HG02610 (cell line): ENCODE measurements around the gene LTBR.
"Not testable (repeated sequence)": the region's sequence is repeated elsewhere in the genome, so short reads cannot be mapped to it uniquely, and the experiment has no call there.

Experiments used
- ATAC-seq: cut with Tn5 transposase; IDR thresholded peaks from one replicate; pipeline ENCODE4 v1.9.1; 2021; ENCODE audit warnings: mild to moderate bottlenecking, moderate library complexity; ENCODE audit not compliant: unreplicated experiment

LTBR gene

GRCh38 chr12:6383572-6384498 lies at the start of gene LTBR:
Gene LTBR (plus strand): TSS chr12:6384162. CDS start chr12:6384359, 197 bp downstream.
- ATAC-seq, result no peak

- no peak for ATAC-seq
Measured at GRCh38 chr12:6334359-6334758, 49.6 kb upstream of the LTBR start.

GRCh38 chr12:6334940-6335450 lies 49.0 kb upstream of the LTBR start:
- no peak for ATAC-seq

GRCh38 chr12:6335451-6336078 lies 48.4 kb upstream of the LTBR start:
- peak; percentile 58 for ATAC-seq

- ATAC-seq, result no peak
Measured at GRCh38 chr12:6336079-6336888, 47.7 kb upstream of the LTBR start.

- ATAC-seq, result no peak
Measured at GRCh38 chr12:6336889-6337853, 46.8 kb upstream of the LTBR start.

- ATAC-seq, result no peak
Measured at GRCh38 chr12:6337958-6338433, 46.0 kb upstream of the LTBR start.

GRCh38 chr12:6338536-6338935 lies 45.4 kb upstream of the LTBR start:
- ATAC-seq, result not testable (repeated sequence)

GRCh38 chr12:6338955-6339354 lies 45.0 kb upstream of the LTBR start:
- ATAC-seq, result no peak

- no peak for ATAC-seq
Measured at GRCh38 chr12:6340032-6340638, 43.8 kb upstream of the LTBR start.

- ATAC-seq, result no peak
Measured at GRCh38 chr12:6340745-6341416, 43.1 kb upstream of the LTBR start.

GRCh38 chr12:6341417-6342139 lies 42.4 kb upstream of the LTBR start, which contains the start of gene TNFRSF1A:
Gene TNFRSF1A (minus strand): TSS chr12:6342076. CDS start chr12:6341814, 262 bp downstream.
- peak; percentile 32 for ATAC-seq

GRCh38 chr12:6342140-6342889 lies 41.6 kb upstream of the LTBR start:
- no peak for ATAC-seq

GRCh38 chr12:6343518-6343917 lies 40.4 kb upstream of the LTBR start:
- no peak for ATAC-seq

- not testable (repeated sequence) for ATAC-seq
Measured at GRCh38 chr12:6344101-6344660, 39.8 kb upstream of the LTBR start.

- no peak for ATAC-seq
Measured at GRCh38 chr12:6345319-6346091, 38.5 kb upstream of the LTBR start.
